Esophagus squamous epithelium (tissue), 5 donors: Measurements from ENCODE around the gene EPB41L1. TPM values are rescaled to one million over a fixed set of nuclear protein-coding genes. Genes with fewer than 3 reads are reported as not detected.

Experiments
- DNase-seq: peaks from one replicate; lab custom pipeline; 2025; lab: John Stamatoyannopoulos, UW
- H3K27ac ChIP-seq, 4 donors: fragments of 200-600 bp; sonication (generic); one replicate each; pipeline ENCODE4 v1.5.1; 2016 to 2019; ENCODE audit warnings: mild to moderate bottlenecking in 1 of 4
- H3K27me3 ChIP-seq, 4 donors: fragments of 200-600 bp; sonication (generic); 1 replicate in 3 of 4; 2 replicates in 1 of 4; pipeline versions ENCODE4 v1.5.1 to v1.6.0; 2017 to 2021; ENCODE audit warnings: antibody characterized with exemption in 1 of 4
- H3K36me3 ChIP-seq, 3 donors: fragments of 200-600 bp; sonication (generic); one replicate each; pipeline ENCODE4 v1.5.1; 2016 to 2019
- H3K4me1 ChIP-seq, 3 donors: fragments of 200-600 bp; sonication (generic); one replicate each; pipeline ENCODE4 v1.5.1; 2017 to 2019
- H3K4me3 ChIP-seq, 4 donors: fragments of 200-600 bp; sonication (generic); 1 replicate in 3 of 4; 2 replicates in 1 of 4; pipeline ENCODE4 v1.5.1; 2016 to 2019; ENCODE audit warnings: mild to moderate bottlenecking in 2 of 4, moderate library complexity in 1 of 4
- H3K9me3 ChIP-seq, 3 donors: fragments of 200-600 bp; sonication (generic); one replicate each; pipeline ENCODE4 v1.5.1; 2016 to 2019
- CTCF ChIP-seq, 6 experiments: fragments of 450-650 bp in 4 of 6; fragments of 200-600 bp in 2 of 6; sonication (generic) in 2 of 6; IDR thresholded peaks; one replicate each; pipeline ENCODE4 v1.5.1; 2016 to 2019; ENCODE audit warnings: antibody characterized with exemption in 6 of 6, mild to moderate bottlenecking in 4 of 6, moderate library complexity in 4 of 6
- POLR2A ChIP-seq, 4 donors: fragments of 450-650 bp; IDR thresholded peaks; one replicate each; pipeline ENCODE4 v1.6.1; 2017; ENCODE audit warnings: antibody characterized with exemption in 4 of 4, mild to moderate bottlenecking in 4 of 4, moderate library complexity in 3 of 4
- WGBS, 2 donors: methylation state at CpG; one replicate each; pipeline ENCODE4 v1.1.5; 2018; 5-methylcytosine and 5-hydroxymethylcytosine counted together
- intact Hi-C: fragments of 100-400 bp; cut with DNase I; formaldehyde crosslinking; loops from one replicate; pipeline ENCODE4 v1.15.0; 2022
- total RNA-seq, 4 donors: library from RNA; depleted of rRNA; stranded (reverse); fragments of >200 nt; gene quantifications; one replicate each; pipeline ENCODE4 v1.1.0, GENCODE V29; 2016
- donor health status: DM: yes; HTN: yes; CAD: no.

Gene EPB41L1
- total RNA-seq, 4 donors from 2014 or later, result 39.1 to 112 (median 85.7) TPM

DNA sequence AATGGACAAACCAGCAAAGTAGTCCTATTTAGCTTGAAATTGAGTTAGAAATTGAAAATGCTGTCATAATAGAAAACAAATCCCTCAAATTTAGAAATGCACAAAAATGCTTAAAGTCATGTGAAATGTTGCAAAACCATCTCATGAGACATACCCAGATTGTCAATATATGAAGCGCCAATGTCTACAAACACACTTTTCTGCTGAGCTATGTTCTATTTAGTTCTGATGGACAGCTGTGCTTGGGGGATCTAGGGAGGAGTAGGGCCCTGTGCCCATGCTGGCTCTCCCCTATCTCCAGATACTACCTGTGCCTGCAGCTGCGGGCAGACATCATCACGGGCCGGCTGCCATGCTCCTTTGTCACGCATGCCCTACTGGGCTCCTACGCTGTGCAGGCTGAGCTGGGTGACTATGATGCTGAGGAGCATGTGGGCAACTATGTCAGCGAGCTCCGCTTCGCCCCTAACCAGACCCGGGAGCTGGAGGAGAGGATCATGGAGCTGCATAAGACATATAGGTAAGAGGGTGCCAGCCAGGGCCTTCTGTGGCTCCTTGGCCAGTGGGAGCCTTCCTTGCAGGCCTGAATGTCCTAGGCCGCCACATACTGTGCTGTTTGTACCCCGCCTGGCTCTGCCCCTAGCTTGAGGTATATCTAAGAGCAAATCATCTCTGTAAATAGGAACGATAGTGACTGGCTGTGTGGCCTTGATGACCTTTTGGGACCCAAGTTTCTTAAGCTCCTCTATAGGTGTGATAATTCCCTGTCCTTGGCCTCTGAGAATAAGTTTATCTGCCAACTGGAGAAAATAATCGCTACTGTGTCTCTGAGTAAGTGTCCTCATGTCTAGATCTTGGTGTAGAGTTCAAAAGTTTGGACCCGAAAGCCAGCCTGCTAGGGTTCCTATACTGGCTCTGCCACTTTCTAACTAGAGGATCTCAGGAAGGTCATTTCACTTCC, 30.6 kb downstream of the EPB41L1 start:
- Histone ChIP-seq H3K36me3 (peaks cover 0 to 100% (median 25%) of the 10 kb centered on the region in 3 donors), H3K4me3 (no peak overlapping the region), H3K9me3 (no peaks in the 10 kb centered on the region), H3K27ac (no peak overlapping the region), H3K4me1 (no peaks in the 10 kb centered on the region), H3K27me3 (no peaks in the 10 kb centered on the region)
- WGBS, 2 donors, result 91 to 97% methylated on average over 8 to 10 of the region's 15 CpGs
- DNase-seq, result no peak
- intact Hi-C loops, result no loop called here
- no peak for TF ChIP-seq CTCF (IDR thresholded peaks at IDR 0.05)
- TF ChIP-seq POLR2A (IDR thresholded peaks at IDR 0.05), result no peak

GRCh38 chr20:36193977-36194712, 39.6 kb downstream of the EPB41L1 start:
- no peak overlapping the region for H3K27ac ChIP-seq
- H3K4me3 ChIP-seq, result no peak overlapping the region
- no peaks in the 10 kb centered on the region for H3K27me3 ChIP-seq
- TF ChIP-seq POLR2A (IDR thresholded peaks at IDR 0.05) (no peak), CTCF (IDR thresholded peaks at IDR 0.05) (no peak)
- no peak for DNase-seq
- intact Hi-C loops, result no loop called here
- WGBS, 2 donors, result 77 to 80% methylated on average over 2 to 6 of the region's 10 CpGs
- peaks cover 18 to 99% (median 40%) of the 10 kb centered on the region in 3 donors for H3K36me3 ChIP-seq
- H3K4me1 ChIP-seq, result no peaks in the 10 kb centered on the region
- no peaks in the 10 kb centered on the region for H3K9me3 ChIP-seq

- no peaks in the 10 kb centered on the region for H3K27me3 ChIP-seq
- H3K4me3 ChIP-seq, result no peak overlapping the region
- TF ChIP-seq POLR2A (IDR thresholded peaks at IDR 0.05) (no peak), CTCF (IDR thresholded peaks at IDR 0.05) (no peak)
- WGBS, 2 donors, result 60 to 75% methylated on average over 2 of the region's 2 CpGs
- no peaks in the 10 kb centered on the region for H3K4me1 ChIP-seq
- DNase-seq, result no peak
- no peak overlapping the region for H3K27ac ChIP-seq
- H3K36me3 ChIP-seq, result peaks cover 18 to 97% (median 29%) of the 10 kb centered on the region in 3 donors
- intact Hi-C loops, result loop anchor here (5.0 kb wide), 1 partner anchor 209 kb away; no protein-coding TSS in a partner anchor
- H3K9me3 ChIP-seq, result no peaks in the 10 kb centered on the region
These were observed 42.1 kb downstream of the EPB41L1 start for GRCh38 chr20:36196676-36197075.

DNA sequence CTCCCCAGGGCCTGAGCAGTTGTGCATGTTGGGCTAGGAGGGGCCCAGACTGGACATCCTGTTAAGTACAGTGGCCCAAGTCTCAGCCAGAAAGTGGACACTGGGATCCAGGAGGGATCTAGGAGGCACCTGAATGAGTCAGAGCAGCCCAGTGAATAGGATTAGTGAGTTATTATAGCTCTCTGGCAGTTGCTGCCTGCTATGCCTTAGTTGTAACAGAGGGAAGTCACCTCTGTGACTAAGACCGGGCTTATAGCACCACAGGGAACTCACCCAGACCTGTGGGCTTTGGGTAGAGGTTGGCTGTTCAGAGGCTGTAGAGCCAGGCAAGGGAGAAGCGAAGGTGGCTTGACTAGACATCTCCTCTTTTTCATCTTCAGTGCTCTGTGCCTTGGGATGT, 42.7 kb downstream of the EPB41L1 start:
- no peak for DNase-seq
- intact Hi-C loops, result loop anchor here (5.0 kb wide), 1 partner anchor 210 kb away; no protein-coding TSS in a partner anchor
- H3K36me3 ChIP-seq, result peaks cover 18 to 97% (median 32%) of the 10 kb centered on the region in 3 donors
- H3K27me3 ChIP-seq, result no peaks in the 10 kb centered on the region
- no peak overlapping the region for H3K27ac ChIP-seq
- H3K9me3 ChIP-seq, result no peaks in the 10 kb centered on the region
- H3K4me1 ChIP-seq, result no peaks in the 10 kb centered on the region
- 80 to 83% methylated on average over 1 to 2 of the region's 2 CpGs for WGBS, 2 donors
- no peak overlapping the region for H3K4me3 ChIP-seq
- TF ChIP-seq POLR2A (IDR thresholded peaks at IDR 0.05), result no peak
- TF ChIP-seq CTCF (IDR thresholded peaks at IDR 0.05), result no peak
